ENCODE measurements around the gene SCGB1A1.

DNA sequence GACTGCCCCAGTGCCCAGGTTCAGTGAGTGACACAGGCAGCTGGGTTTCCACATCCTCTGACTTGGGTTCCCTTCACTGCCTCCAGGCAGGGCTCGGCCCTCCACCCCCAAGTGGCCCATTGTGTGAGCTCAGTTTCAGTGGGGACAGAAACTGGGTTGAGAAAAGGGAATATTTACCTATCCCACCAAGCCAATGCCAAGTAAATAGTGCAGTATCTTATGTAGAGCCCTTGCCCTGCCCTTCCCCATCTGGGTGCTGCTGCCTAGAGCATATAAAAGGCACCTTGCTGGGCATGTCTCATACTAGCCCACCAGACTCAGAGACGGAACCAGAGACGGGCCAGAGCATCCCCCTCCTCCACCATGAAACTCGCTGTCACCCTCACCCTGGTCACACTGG, at the start of gene SCGB1A1:
- TF ChIP-seq, protein P1, sequence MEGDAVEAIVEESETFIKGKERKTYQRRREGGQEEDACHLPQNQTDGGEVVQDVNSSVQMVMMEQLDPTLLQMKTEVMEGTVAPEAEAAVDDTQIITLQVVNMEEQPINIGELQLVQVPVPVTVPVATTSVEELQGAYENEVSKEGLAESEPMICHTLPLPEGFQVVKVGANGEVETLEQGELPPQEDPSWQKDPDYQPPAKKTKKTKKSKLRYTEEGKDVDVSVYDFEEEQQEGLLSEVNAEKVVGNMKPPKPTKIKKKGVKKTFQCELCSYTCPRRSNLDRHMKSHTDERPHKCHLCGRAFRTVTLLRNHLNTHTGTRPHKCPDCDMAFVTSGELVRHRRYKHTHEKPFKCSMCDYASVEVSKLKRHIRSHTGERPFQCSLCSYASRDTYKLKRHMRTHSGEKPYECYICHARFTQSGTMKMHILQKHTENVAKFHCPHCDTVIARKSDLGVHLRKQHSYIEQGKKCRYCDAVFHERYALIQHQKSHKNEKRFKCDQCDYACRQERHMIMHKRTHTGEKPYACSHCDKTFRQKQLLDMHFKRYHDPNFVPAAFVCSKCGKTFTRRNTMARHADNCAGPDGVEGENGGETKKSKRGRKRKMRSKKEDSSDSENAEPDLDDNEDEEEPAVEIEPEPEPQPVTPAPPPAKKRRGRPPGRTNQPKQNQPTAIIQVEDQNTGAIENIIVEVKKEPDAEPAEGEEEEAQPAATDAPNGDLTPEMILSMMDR (IDR thresholded peaks at IDR 0.05): no peak
- no peak for TF ChIP-seq POLR2A (IDR thresholded peaks at IDR 0.05)
